Measurements from ENCODE around the gene RPTOR.

RPTOR gene

DNA sequence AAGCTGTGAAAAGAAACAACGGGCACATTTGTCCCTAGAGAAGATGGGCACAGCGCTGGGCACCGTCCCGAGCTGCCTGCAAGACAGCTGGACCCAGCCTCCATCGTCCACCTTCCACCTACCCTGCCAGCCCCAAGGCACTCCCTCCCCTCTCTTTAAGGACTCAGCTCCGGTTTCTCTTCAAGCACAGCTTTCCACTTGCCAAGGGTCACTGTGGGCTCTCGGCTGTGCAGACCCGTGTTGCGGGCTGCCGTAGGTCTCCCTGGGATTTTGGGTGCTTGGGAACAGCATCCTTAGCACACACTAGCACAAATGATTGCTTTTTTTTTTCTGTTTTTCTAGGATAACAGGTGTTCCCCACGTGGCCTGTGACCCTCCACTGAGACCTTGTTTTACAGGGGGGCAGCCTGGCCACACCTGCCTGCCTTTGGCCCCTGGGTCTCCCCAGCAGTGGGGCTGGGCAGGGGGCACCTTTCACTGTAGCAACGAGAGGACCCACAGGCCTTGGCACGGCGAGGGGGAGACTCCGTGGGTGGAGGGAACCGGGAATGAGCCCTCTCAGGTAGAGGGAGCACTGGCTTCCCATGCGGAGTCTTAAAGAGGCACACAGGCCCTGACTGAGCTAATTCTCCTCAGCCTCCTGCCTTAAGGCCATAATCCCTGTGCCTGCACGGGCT is 448.4 kb downstream of the RPTOR start:
- no peak for DNase-seq

GRCh38 chr17:80995131-80995530 is 450.5 kb downstream of the RPTOR start:
- no peak for DNase-seq

DNA sequence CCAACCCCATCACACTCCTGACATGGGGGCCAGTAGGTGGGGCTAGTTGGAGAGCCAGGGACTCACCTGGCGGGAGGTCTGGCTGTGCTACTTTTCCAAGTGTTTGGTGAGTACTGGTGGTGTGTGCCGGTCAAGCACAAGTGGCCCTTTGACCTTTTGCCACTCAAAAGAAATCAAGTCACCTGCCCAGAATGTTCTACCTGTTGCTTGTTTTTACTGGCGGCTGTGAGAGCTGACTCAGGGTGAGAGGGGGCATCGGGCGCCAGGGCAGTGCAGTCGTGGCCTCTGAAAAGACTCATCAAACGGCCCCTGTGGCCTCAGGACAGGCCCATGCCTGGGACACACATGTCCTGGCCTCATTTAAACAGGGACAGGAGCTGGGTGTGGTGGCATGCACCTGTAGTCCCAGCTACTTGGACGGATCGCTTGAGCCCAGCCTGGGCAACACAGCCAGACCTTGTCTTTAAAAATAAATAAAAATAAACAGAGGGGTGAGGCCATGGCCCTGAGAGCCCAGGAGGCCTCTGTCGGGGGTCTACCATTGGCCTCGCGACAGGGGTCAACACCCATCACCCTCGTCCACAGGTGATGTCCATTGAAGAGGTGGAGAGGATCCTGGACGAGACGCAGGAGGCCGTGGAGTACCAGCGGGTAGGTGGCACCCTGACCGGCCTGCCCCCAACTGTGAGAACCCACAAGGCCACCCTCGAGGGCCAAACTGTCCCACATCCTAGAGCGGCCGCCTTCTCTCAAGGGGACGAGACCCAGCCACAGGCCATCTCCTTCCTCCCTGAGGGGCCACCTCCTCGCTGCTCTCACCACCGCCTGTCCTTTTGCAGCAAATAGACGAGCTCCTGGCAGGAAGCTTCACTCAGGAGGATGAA is 452.0 kb downstream of the RPTOR start:
- DNase-seq = no peak

DNA sequence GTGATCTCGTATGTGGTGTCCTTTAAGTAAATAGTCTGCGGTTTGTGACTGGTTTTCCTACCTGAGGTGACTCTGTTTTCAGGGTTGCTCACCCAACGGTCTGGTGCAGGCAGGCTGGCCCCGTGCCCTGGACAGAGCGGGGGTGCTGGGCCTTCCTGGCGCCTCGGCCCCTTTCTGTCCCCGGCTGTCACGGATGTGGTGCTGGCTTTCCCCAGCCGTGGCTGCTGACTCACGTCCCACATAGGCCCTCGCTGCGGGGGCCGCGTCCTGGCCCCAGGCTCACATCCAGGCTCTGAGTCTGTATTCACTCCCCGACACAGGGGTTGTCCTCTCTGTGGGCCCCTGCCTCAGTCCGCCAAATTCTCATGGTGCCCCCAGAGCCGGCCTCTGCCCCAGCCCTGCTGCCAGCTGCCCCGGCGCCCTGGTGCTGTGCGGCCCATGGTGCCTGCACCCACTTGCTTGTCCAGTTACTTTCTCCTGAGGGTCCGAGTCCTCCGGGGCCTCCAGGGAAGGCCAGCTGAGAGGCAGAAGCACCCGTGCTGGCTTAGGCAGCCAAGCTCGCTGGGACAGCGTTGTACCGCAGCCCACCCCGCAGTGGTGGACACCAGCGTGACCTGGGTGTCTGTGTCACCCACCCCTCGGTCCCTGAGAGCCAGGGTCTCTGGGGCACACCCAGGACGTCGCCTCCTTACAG is 452.9 kb downstream of the RPTOR start:
- DNase-seq = no peak

GRCh38 chr17:80998118-80998747 is 453.6 kb downstream of the RPTOR start:
- DNase-seq = no peak

DNA sequence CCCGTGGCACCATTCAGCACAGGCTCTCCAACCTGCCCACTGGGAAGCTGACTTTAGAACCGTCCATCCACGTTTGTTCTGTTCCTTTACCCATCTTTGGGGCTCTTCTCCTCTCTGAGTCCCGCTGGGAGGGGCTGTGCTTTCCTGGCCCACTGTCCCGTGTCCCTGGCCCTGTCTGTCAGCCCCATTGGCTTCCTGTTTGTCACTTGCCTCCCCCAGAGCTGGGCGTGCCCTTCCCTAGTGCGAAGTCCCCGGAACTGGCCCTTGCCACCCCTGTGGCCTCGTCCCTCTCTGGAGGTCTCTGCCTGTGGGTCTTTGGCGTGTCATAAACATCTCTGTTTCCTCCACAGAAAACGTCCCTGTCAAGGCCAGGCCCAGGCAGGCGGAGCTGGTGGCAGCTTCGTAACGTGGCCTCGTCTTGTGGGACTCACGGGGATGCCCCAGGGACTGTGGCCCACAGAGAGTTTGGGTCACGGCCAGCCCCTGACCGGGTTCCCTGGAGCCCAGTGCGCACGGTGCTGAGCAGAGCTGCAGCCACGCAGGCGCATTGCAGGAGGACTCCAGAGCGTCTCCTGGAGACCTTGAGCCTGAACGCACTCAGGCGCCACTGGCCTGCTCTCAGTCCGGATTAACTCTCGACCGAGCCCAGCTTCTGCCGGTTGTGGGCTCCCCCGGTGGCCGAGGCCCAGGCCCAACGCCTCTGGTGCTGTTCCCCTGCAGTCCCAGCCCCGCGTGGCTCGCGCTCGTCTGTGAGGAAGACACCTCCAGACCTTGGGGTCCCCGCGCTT is 454.3 kb downstream of the RPTOR start:
- no peak for DNase-seq

DNA sequence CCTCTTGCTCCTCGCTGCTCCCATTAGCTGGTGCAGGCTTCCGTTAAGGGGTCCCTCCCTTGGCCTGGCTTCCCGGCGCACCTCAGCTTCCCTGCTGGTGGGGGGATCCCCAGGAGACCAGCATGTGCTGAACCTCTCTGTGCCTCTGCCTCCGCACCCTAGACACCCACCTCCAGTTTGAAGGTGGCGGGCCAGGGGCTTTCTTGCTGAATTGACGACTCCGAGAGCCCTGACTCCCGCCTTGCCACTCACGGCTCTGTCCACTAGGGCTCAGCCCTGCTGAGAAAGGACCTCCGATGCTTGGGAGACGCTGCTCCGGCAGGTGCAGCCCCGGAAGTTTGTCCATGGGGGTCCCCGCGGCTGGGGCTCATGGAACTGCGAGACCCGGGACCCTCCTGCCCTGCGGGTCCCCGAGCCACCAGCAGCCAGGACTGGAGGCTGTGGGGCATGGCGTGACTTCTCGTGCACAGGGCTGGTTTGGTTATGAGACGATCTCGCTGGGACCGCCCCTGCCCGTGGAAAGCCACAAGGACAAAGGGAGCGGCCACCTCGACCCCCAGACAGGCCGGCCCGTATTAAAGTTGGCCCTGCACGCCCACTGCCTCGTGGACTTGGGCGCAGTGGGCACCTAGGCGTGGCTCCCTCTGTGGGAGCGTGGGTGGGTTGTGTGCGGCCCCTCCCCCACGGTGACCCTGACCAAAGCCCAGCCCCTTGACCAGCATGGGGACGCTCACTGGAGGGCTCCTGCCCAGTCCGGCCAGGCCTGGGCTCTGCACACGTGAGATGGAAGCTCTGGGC is 455.1 kb downstream of the RPTOR start:
- no peak for DNase-seq

DNA sequence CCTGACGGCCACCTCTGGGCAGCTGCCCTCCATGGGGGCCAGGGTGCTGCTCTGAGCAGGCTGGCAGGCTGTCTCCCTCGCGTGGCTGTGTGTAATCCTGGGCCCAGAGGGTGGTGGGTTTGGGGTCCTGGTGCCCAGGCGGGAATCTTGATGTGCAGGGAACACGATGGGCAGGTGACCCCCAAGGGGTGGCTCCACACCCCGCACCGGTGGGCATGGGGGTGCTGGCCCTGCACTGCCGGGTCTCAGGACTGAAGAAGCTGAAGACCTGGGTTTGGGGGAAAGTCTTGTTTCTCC is 455.6 kb downstream of the RPTOR start:
- no peak for DNase-seq

DNA sequence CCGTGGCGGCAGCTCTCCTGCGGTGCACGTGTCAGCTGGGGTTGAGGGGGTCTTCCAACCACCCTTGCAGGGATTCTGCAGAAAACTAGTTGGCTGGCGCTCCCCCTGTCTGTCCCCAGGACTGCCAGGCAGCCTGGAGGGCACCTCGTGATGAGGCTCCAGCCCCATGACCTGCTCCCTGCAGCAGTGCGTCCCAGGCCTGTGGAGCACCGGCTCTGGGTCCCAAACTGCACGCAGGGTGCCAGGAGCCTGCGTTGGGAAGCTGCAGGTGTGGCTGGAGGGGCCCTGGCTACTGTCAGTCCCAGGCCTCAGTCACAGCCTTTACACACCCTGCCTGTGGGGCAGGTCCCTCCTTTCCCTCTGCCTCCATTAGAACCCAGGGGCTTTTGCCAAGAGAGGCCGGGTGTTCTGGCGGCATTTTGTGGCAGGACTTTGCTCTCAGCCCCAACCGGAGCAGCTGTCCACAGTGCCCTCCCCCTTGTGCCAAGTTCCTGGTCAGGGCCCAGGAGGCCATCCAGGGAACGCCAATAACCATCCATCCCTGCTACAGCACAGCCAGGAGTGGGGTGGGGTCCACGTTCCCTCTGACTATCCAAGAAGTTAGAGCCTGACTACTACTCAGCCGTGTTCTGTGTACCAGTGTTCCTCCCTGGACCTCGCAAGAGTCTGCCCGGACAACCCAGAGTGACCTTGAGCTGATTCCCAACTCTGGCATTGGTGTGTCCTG is 456.2 kb downstream of the RPTOR start:
- DNase-seq = no peak

GRCh38 chr17:81002013-81002384 is 457.4 kb downstream of the RPTOR start:
- no peak for DNase-seq

DNA sequence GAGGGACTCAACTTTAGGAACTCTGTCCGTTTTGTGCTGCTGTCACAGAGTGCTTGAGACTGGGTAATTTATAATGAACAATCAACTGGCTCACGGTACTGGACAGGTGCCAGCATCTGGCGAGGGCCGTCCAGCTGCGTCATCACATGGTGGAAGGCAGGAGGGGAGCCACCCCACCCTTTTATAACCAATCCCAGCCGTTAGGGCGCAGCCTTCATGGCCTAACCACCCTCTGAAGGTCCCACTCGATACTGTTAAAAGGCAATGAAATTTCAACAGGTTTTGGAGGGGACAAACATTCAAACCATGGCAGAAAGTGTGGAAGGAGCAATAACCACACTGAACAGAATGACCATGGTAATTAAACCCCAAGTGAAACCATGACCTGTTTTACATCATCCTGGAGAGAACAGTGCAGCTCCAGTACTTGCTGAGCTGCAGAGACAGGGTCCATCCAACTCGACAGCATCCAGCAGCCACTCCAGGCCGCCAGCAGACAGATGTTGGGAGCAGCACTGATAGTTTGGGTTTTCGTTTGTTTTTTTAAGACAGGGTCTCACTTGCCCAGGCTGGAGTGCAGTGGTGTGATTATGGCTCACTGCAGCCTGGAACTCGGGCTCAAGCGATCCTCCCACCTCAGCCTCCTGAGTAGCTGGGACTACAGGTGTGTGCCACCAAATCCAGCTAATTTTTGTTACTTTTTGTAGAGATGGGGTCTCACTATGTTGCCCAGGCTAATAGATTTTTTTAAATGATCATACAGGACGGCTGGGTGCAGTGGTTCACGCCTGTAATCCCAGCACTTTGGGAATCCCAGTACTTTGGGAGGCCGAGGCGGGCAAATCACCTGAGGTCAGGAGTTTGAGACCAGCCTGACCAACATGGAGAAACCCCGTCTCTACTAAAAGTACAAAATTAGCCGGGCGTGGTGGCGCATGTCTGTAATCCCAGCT is 458.0 kb downstream of the RPTOR start:
- DNase-seq = no peak

- no peak for DNase-seq
Measured at GRCh38 chr17:81003711-81004475, 459.3 kb downstream of the RPTOR start.

GRCh38 chr17:81006891-81007290 is 462.3 kb downstream of the RPTOR start:
- no peak for DNase-seq

GRCh38 chr17:81008140-81008539 is 463.5 kb downstream of the RPTOR start:
- no peak for DNase-seq

DNA sequence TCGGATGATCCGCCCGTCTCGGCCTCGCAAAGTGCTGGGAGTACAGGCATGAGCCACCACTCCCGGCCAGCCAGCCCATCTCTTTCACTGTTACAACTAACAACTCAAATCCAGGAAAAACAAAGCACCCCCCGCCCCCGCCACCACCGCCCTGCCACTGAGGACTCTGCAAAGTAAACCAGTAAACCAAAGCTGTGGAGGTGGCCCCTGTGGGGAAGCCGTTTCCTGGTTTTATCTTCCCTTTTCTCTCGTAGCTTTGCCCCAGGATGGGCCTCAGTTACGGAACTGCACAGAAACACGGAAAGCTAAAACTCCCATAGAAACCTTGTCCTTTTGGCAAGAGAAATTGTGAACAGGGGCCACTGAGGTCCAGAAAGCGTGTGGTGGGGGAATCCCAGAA is 464.5 kb downstream of the RPTOR start:
- no peak for DNase-seq

DNA sequence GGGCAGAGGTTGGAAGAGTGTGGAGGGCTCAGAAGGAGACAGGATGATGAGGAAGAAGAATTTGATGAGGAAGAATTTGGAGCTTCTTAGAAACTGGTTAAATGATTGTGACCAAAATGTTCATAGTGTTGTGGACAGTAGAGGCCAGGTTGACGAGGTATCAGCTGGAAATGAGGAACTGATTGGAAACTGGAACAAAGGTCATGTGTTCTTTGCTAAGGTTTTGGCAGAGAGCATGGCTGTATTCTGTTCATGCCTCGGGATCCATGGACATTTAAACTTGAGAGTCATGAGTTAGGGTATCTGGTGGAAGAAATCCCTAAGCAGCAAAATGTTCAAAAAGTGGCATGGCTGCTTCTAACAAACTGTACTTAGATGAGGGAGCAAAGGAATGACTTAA is 466.3 kb downstream of the RPTOR start:
- DNase-seq = no peak

- no peak for DNase-seq
Measured at GRCh38 chr17:81011951-81012350, 467.3 kb downstream of the RPTOR start.

DNA sequence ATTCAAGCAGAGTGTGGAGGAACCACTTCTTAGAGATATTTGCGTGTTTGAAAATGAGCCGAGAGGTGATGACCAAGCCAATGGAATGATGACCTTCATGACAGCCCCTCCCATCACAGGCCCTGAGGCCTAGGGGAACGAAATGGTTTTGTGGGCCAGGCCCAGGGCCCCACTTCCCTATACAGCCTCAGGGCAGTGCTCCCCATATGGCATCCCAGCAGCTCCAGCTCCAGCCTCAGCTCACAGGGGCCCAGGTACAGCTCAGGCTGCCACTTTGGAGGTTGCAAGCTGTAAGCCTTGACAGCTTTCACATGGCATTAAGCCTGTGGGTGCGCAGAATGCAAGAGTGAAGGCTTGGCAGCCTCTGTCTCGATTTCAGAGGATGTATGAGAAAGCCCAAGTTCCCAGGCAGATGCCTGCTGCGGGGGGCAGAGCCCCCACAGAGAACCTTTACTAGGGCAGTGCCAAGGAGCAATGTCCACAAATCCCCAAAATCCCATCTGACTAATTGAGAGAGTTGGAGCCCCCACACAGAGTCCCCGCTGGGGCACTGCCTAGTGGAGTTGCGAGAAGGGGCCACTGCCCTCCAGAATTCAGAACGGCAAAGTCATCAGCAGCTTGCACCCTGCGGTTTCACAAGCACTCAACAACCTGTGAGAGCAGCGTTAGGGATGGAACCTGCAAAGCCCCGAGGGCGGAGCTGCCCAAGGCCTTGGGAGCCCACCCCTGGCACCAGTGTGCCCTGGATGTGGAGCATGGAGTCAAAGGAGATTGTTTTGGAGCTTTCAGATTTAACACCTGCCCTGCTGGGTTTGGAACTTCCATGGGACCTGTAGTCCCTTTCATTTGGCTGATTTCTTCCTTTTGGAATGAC is 468.2 kb downstream of the RPTOR start:
- no peak for DNase-seq
